HG03159 (cell line): ENCODE results near the gene EPHA3.

ENCODE experiments used
- ATAC-seq: cut with Tn5 transposase; IDR thresholded peaks from one replicate; pipeline ENCODE4 v1.9.1; 2021; ENCODE audit warnings: mild to moderate bottlenecking, moderate library complexity; ENCODE audit not compliant: unreplicated experiment

Gene EPHA3

DNA sequence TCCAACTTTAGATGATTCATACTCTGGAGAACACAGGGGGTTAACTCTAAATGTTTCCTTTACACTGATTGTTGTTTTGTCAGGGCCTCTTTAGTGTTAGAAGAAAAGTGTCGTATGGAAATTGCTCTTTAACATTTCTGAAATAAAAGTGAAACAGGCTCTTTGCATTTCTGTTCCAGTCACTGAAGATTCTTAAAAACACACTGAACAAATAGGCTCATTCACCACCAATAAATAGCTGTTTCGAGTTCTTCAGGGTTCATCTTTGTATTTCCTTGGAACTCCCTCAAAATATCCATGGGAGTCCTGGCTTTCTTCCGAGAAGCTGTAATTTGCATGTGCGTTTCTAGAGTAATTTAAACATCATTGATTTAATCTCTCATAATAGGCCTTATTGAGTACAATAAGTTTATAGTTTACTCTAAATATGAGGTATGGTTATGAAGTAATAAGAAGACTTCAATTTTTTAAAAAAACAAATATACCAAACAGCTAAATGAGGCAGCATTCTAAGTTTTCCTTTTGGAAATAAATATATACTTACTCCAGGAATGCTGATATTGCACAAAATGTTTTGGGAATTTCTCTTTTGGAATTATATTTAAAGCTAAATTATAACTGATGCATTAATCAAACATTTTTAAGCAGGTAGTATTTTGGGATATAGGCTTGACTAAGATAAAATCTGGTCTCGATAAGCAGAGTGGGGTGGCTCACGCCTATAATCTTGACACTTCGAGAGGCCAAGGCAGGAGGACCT, 327.4 kb downstream of the EPHA3 start:
- no peak for ATAC-seq

DNA sequence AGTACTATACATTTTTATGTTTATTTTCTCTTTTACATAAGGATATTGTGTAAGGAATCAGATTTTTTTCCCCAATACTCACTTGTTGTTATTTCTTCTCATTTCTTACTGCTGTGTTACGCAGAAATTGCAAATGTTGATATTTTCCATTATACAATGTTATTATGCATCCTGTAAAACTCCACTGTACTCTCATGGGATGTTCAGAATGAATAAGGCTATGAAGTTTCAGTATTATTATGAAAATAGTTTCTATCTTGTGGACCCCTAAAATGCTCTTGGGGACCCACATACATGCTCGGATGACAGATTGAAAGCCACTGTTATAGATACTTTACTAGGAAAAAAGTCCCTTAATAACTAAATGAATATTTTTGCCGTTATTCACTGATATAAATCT, 329.4 kb downstream of the EPHA3 start:
- no peak for ATAC-seq

DNA sequence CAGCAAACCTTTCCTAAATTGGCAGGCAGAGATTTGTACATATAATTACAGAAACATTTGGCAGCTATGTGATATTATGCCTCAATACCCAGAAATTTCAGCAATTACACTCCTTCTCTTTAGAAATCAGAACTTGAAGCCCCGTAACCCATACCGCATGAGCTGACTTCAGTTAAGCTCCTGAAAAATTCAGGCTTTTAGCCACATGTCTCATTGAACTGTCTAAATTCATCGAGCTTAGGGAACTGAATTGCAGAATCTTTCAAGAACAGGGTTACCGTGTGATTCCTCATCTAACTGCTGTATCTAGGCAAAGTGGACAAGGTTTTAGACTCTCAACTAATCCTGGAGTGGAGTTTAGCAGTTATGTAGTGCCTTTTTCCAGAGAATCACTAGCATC, 333.0 kb downstream of the EPHA3 start:
- ATAC-seq = no peak

DNA sequence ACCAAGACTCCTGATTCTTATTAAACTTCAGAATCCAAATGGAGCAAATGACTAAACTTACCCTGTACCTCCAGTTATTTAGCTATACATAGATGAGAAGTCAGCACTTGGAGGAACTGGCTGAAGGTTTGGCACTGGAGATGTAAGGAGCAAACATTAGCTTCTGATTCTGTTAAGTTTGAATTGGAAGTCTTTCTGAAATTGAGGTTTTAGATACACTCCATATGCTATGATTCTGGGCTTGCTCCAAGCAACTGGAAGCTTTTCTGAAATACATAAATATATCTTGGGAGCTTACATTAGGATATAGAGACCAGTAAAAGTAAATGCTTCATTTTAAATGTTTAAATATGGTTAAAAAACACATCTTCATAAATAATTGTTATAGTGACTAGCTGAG, 333.7 kb downstream of the EPHA3 start:
- no peak for ATAC-seq

DNA sequence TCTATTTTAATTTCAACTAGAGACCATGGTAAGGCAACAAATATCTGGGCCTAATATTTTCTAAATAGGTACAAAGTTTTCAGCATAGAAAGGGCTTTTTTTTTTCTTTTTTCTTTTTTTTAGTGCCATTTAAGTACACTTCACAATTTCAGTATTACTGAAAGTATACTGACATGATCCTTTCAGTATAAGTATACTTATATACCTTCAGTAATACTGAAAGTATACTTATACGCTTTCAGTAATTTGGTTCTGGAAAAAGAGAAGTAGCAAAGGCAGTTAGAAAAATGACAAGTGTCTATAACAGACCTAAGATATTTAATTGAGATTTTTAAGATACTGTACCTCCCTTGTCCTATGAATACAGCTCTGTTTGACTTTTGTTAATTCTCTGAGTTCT, 339.2 kb downstream of the EPHA3 start:
- no peak for ATAC-seq

DNA sequence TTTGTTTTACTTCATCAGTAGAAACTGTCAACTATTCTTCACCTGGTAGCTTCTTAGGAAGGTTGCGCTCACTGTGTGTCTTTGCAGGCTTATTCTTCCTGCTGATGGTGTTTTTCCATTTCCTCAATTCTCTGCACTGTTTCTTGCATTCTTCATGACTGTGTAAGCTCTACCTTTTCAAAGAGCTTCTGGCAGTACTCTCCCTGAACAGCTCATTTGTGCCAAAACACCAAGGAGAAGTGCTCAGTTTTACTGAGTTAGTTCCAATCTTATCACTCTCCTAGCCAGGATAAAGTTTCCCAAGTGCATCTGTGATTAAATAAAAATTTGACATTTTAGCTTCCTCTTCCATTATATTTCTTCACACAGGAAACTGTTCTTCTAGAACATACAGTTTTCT, 339.8 kb downstream of the EPHA3 start:
- ATAC-seq = no peak

DNA sequence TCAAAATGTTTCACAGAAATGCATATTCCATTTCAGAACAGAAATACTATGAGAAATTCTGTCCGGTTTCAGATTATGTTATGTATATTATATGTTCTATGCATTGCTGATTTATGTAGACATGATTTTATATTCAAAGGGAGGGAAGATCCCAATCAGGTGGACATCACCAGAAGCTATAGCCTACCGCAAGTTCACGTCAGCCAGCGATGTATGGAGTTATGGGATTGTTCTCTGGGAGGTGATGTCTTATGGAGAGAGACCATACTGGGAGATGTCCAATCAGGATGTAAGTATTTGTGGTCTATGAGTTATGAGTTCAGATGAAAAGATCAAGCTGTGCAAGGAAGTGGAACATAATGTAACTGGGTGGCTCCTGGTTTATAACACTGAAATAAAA, 341.7 kb downstream of the EPHA3 start:
- no peak for ATAC-seq

DNA sequence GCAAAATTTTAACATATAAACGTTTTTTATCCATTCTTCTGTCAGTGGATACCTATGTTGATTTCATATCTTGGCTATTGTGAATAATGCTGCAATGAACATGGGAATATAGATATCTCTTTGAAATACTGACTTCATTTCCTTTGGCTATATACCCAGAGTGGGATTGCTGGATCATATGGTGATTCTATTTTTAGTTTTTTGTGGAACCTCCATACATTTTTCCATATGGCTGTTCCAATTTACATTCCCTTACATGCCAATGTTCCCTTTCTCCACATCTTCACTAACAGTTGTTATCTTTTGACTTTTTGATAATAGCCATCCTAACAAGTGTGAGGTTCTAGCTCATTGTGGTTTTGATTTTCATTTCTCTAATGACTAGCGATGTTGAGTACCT, 344.6 kb downstream of the EPHA3 start:
- no peak for ATAC-seq

DNA sequence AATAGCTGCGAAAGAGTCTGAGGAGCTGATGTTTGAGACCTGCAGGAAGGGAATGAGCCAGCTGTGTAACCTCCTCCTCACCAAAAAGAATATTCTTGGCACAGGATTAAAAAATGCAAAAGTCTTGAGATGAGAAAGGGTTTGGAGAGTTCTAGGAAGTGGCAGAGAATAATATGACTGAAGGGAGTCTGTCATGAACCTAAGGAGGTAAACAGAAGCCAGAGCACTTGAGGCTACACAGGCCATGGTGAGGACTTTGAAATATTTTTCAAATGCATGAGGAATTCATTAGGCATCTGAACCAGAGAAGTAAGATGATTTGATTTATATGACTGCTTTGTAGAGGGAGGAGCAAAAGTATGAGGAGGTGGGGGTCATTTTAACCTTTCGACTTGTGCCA, 347.8 kb downstream of the EPHA3 start:
- no peak for ATAC-seq

DNA sequence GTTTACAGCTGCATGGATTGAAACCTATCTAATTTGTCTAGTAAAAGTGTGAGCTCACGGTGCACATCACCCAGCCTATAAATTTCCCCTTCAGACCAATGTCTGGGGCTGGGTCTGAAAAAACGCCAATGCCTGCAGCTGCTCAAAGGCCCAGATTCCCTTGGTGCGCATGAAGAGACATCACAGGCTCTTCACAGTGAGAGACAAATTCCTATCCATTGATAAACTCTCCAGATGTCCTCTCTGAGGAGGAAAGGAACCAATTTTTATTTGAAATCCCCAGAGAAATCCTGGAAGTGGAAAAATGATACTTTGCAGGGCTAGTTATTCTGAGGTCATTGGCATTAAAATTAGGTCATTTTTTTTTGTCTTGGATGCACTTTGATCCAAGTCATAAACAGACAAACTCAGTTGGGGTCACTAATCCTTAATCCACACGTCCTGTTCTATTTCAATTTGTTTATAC, 360.5 kb downstream of the EPHA3 start:
- no peak for ATAC-seq

DNA sequence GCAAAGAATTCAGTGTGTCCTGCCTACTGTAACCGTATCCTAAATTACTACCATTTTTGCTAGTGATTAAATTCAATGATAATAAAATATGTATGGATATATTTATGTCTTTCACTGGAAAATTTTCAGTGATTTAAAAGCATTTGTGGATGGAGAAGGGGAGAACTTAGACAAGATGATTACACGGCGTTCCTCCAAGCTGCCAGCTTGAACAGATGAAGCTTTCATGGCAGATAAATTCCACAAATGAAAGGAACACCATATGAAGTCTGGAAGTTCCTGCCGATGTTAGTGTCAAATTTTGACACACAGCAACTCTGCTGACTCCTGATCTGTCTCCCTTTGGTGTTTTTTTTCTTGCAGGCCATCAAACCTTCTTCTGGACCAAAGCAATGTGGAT, 364.7 kb downstream of the EPHA3 start:
- no peak for ATAC-seq

DNA sequence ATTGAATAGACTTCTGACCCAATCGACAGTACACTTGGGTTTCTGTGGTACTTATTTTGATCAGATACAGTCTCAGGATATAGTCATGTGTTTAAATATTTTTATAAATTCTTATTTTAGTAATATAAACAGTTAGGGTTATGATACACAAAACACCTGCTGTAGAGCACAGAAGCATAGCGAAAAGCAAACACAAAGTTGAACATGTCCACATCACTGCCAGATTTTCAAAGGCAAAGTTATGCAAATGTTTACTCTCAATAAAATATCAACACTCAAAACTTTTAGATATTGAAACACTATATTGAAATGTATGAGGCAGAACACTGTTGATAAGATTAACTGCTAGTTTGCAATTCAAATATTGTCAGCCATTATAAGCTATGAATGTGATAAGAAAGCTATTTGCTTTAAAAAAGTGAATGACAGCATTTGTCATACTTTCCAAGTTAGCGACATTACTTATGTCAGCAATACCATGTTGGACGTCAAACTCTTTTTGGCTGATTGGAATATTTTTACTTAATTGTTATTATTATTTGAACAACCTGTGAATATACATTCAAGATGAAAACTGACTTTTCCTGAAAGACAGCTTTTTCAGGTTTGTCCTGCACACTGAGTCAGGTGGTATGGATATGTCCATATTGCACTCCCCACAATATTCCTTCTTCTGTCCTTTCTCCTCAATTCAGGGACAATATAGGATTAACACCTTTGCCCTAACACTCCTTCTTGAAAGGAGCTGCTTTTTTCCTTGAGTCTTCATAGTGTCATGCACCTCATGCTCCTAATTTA, 367.1 kb downstream of the EPHA3 start:
- no peak for ATAC-seq

DNA sequence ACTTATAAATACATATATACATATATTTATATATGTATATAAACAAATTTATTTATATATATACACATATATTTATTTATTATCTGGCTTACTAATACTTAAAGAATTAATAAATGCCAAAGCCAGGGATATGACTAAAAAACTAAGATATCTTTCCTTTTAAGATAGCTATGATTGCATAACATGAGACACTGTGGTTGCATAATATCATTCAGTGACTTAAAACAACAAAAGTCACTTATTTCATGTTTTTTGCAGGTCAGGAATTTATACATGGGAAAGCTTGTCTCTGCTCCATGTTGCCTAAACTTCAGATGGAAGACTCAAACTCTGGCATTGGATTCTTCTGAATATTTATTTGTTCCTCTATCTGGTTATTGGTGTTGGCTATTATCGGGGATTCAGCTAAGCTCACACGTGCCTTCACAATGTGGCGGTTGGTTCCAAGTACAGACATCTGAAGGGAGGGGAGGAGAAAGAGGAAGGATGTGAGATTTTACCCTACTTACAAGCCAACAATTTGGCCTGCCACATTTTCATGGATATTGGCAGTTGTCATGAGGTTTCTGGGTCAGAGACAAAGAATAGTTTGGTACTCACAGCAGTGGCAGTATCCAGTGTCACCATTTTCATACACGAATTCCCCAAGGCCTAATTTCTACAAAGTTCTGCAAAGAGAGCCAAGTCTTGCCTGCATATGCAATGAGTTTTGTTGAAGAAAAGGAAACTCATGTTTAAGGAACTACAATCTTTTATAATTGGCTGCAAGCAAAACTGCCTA, 381.6 kb downstream of the EPHA3 start:
- ATAC-seq = no peak

DNA sequence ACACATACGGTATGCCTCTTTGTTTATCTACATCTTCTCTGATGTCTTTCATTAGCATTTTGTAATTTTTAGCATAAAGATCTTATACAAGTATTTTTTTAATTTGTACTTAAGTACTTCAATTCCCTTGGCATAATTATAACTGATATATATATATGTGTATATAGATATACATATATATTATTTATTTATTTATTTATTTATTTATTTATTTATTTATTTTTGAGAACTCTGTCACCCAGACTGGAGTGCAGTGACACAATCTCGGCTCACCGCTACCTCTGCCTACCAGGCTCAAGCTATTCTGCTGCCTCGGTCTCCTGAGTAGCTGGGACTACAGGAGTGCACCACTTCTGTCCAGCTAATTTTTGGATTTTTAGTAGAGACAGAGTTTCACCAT, 382.7 kb downstream of the EPHA3 start:
- ATAC-seq = no peak

DNA sequence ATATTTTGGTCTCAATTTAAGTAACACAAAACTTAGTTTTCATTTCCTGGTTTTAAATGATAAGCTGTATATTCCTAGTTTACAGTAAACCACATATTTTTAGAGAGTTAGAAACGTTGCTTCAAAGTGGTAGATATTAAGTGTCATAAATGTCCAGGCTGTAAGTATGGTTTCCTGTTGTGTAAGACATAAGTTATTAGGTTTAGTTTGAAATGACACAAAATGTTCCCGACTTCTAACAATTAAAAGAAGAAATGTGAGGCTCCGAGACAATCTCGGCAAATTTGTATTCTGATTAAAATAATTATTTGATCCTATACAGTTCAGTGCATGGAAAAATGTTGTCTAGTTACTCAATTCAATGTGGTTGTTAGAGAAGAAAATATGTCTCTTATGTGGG, 387.3 kb downstream of the EPHA3 start:
- no peak for ATAC-seq

DNA sequence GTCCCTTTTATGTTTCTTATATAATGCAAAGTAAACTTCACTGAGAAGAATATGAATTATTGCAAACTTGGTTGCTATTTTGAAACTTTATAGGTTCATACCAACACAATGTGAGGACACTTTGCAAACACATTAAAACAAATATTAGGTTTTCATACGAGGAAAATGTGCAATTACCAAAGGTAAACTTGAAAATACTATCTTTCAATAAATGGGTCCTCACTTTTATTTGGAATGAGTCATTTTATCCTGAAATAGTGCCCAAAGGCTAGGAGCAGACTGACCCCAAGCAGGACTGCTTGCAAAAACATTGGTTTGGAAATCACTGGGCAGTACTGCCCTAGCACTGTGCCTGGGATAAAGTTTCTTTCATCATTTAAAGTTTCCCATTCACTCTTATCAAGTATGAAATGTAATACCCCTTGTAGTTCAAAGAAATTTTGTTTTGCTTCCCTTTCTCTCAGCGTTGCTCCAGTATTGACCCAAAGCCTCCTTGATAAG, 396.5 kb downstream of the EPHA3 start:
- ATAC-seq = no peak

DNA sequence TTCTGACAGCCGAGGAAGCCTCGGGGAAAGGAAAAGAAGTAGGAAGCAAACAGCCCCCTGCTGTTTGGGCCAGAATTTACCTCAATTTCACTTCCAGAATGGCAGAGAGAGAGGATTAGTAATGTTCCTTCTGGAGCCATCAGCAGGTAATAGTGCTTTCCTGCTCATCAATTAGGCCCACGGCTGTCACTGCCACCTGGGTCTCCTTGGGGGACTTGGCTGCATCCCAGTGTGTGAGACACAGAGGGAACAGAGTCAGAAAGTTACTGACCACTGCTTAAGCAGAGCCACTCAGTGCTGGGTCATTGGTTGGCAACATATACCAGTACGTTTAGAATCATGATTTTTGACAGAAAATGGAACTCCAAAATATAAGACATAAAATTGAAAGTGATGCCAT, 397.0 kb downstream of the EPHA3 start:
- ATAC-seq = no peak

DNA sequence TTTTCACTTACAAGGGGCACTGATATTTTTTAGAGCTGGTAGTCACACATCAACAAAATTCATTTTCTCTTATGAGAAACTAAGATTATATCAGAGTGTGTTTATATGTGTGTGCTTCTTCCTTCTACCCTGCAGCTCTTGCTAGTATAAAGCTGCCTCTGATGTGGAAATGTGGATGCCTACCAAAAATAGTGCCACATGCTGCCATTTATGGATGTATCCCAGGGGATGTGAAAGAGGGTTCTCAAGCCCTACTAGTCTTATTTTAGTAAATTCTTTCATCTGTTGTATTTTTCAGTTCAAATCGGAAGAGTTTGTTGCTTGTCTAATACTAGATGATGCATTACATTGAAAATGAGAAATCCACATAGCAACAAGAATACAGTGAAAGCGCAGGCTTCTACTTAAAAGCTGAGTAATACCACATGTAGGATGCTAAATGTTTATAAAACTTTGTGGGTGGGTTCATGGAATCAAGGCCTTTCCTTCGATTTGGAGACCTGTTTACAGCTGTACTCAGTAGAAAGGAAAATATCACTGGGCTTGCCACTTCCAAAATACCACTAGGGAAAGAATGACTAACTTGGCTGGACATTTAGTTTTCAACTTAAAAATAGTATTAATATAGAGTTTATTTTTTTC, 399.2 kb downstream of the EPHA3 start:
- no peak for ATAC-seq

DNA sequence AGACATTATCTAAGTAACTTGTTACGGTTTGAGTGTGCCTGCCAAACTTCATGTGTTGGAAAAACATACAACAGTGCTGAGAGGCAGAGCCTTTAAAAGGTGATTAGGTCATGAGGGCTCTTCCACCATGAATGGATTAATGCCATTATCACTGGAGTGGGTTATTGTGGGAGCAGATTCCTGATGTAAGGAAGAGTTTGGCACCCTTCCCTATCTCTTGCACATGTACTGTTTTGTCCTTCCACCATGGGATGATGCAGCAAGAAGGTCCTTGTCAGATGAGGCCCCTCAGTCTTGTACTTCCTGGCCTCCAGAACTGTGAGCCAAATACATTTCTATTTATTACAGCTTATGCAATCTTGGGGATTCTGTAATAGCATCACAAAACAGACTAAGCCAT, 413.9 kb downstream of the EPHA3 start:
- no peak for ATAC-seq

DNA sequence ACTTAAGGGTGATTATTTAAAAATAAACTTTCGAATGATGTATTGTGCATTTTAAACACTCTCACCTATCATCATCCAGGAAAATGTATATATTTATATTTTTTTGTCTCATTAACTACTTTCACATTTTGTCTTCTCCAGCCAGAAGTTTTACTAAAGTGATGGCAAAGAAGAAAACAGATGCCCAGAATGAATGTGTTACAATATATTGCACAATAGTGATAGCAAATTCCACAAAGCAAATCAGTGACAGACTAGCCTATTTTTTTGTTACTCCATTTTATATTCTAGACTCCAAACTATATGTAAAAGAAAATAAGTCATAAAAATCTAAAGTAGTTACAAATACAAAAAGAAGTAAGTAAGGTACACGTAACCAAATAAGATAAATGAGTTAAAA, 414.7 kb downstream of the EPHA3 start:
- no peak for ATAC-seq

DNA sequence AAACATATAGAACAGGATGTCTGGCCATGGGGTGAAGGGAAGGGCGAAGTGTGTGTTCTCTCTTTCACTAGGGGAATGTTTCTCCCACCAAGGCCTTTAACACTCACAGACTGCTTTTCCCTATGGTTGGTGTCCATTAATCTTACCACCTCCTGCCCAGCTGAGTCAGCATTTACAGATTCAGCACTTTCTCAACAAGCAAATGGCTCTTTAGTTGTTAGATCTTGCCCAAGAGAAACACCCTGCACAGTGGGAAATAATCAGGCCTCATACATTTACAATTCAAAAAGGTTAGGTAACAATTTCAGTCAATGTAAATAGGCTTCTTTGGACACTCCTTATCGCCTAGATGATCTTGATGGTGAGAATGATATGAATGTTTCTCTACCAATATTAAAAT, 418.2 kb downstream of the EPHA3 start:
- no peak for ATAC-seq
